ENCODE data around the gene GPR61.
A peak's percentile ranks its signal among the peaks of the same experiment; 100 is the strongest.

GPR61 gene

GRCh38 chr1:109498161-109498801 is 41.4 kb upstream of the GPR61 start:
- H3K9ac ChIP-seq (ENCODE audit: low read depth in 1 of 2, low read length in 2 of 2), result no peak overlapping the region
- peaks cover 16 to 38% of the 10 kb centered on the region in 2 donors for H3K36me3 ChIP-seq (ENCODE audit: control insufficient read depth in 1 of 2, insufficient read depth in 2 of 2, low read length in 2 of 2)
- no peak overlapping the region for H3K4me3 ChIP-seq (ENCODE audit: low read depth in 1 of 2, low read length in 2 of 2)
- H3K9me3 ChIP-seq (ENCODE audit: control insufficient read depth in 1 of 2, low read length in 2 of 2), result no peaks in the 10 kb centered on the region
- peaks cover 50 to 55% of the 10 kb centered on the region in 2 donors for H3K4me1 ChIP-seq (ENCODE audit: control insufficient read depth in 1 of 2, insufficient read depth in 2 of 2, low read length in 2 of 2)
- no peaks in the 10 kb centered on the region for H3K27me3 ChIP-seq (ENCODE audit: control insufficient read depth in 1 of 2, insufficient read depth in 2 of 2, low read length in 2 of 2)
- H3K27ac ChIP-seq (ENCODE audit: low read depth, low read length), result no peak overlapping the region

- Histone ChIP-seq H3K9me3 (ENCODE audit: control insufficient read depth in 1 of 2, low read length in 2 of 2) (no peaks in the 10 kb centered on the region), H3K36me3 (ENCODE audit: control insufficient read depth in 1 of 2, insufficient read depth in 2 of 2, low read length in 2 of 2) (peaks cover 16 to 38% of the 10 kb centered on the region in 2 donors), H3K4me3 (ENCODE audit: low read depth in 1 of 2, low read length in 2 of 2) (no peak overlapping the region), H3K27me3 (ENCODE audit: control insufficient read depth in 1 of 2, insufficient read depth in 2 of 2, low read length in 2 of 2) (no peaks in the 10 kb centered on the region), H3K9ac (ENCODE audit: low read depth in 1 of 2, low read length in 2 of 2) (no peak overlapping the region), H3K27ac (ENCODE audit: low read depth, low read length) (no peak overlapping the region), H3K4me1 (ENCODE audit: control insufficient read depth in 1 of 2, insufficient read depth in 2 of 2, low read length in 2 of 2) (peaks cover 50 to 53% of the 10 kb centered on the region in 2 donors)
These were observed 40.6 kb upstream of the GPR61 start for GRCh38 chr1:109499081-109499480.

GRCh38 chr1:109499661-109500536 is 39.8 kb upstream of the GPR61 start:
- Histone ChIP-seq H3K4me3 (ENCODE audit: low read depth in 1 of 2, low read length in 2 of 2) (no peak overlapping the region), H3K9ac (ENCODE audit: low read depth in 1 of 2, low read length in 2 of 2) (no peak overlapping the region), H3K27ac (ENCODE audit: low read depth, low read length) (no peak overlapping the region), H3K36me3 (ENCODE audit: control insufficient read depth in 1 of 2, insufficient read depth in 2 of 2, low read length in 2 of 2) (peaks cover 16 to 38% of the 10 kb centered on the region in 2 donors), H3K9me3 (ENCODE audit: control insufficient read depth in 1 of 2, low read length in 2 of 2) (no peaks in the 10 kb centered on the region), H3K4me1 (ENCODE audit: control insufficient read depth in 1 of 2, insufficient read depth in 2 of 2, low read length in 2 of 2) (peaks cover 47 to 58% of the 10 kb centered on the region in 2 donors), H3K27me3 (ENCODE audit: control insufficient read depth in 1 of 2, insufficient read depth in 2 of 2, low read length in 2 of 2) (no peaks in the 10 kb centered on the region)

GRCh38 chr1:109500941-109501381 is 38.7 kb upstream of the GPR61 start:
- Histone ChIP-seq H3K9me3 (ENCODE audit: control insufficient read depth in 1 of 2, low read length in 2 of 2) (no peaks in the 10 kb centered on the region), H3K9ac (ENCODE audit: low read depth in 1 of 2, low read length in 2 of 2) (no peak overlapping the region), H3K36me3 (ENCODE audit: control insufficient read depth in 1 of 2, insufficient read depth in 2 of 2, low read length in 2 of 2) (peaks cover 14 to 33% of the 10 kb centered on the region in 2 donors), H3K4me1 (ENCODE audit: control insufficient read depth in 1 of 2, insufficient read depth in 2 of 2, low read length in 2 of 2) (peaks cover 44 to 55% of the 10 kb centered on the region in 2 donors), H3K4me3 (ENCODE audit: low read depth in 1 of 2, low read length in 2 of 2) (no peak overlapping the region), H3K27ac (ENCODE audit: low read depth, low read length) (no peak overlapping the region), H3K27me3 (ENCODE audit: control insufficient read depth in 1 of 2, insufficient read depth in 2 of 2, low read length in 2 of 2) (no peaks in the 10 kb centered on the region)

- Histone ChIP-seq H3K4me1 (ENCODE audit: control insufficient read depth in 1 of 2, insufficient read depth in 2 of 2, low read length in 2 of 2) (peaks cover 44 to 55% of the 10 kb centered on the region in 2 donors), H3K9ac (ENCODE audit: low read depth in 1 of 2, low read length in 2 of 2) (peak overlapping the region in 1 of 2 donors; percentile 4), H3K27me3 (ENCODE audit: control insufficient read depth in 1 of 2, insufficient read depth in 2 of 2, low read length in 2 of 2) (no peaks in the 10 kb centered on the region), H3K36me3 (ENCODE audit: control insufficient read depth in 1 of 2, insufficient read depth in 2 of 2, low read length in 2 of 2) (peaks cover 8 to 25% of the 10 kb centered on the region in 2 donors), H3K27ac (ENCODE audit: low read depth, low read length) (no peak overlapping the region), H3K4me3 (ENCODE audit: low read depth in 1 of 2, low read length in 2 of 2) (no peak overlapping the region), H3K9me3 (ENCODE audit: control insufficient read depth in 1 of 2, low read length in 2 of 2) (no peaks in the 10 kb centered on the region)
These were observed 37.9 kb upstream of the GPR61 start for GRCh38 chr1:109501644-109502363.

GRCh38 chr1:109502364-109502851 is 37.3 kb upstream of the GPR61 start:
- Histone ChIP-seq H3K36me3 (ENCODE audit: control insufficient read depth in 1 of 2, insufficient read depth in 2 of 2, low read length in 2 of 2) (peaks cover 3 to 19% of the 10 kb centered on the region in 2 donors), H3K27me3 (ENCODE audit: control insufficient read depth in 1 of 2, insufficient read depth in 2 of 2, low read length in 2 of 2) (no peaks in the 10 kb centered on the region), H3K9ac (ENCODE audit: low read depth in 1 of 2, low read length in 2 of 2) (no peak overlapping the region), H3K27ac (ENCODE audit: low read depth, low read length) (no peak overlapping the region), H3K4me1 (ENCODE audit: control insufficient read depth in 1 of 2, insufficient read depth in 2 of 2, low read length in 2 of 2) (peaks cover 44 to 54% of the 10 kb centered on the region in 2 donors), H3K9me3 (ENCODE audit: control insufficient read depth in 1 of 2, low read length in 2 of 2) (no peaks in the 10 kb centered on the region), H3K4me3 (ENCODE audit: low read depth in 1 of 2, low read length in 2 of 2) (no peak overlapping the region)

- Histone ChIP-seq H3K4me1 (ENCODE audit: control insufficient read depth in 1 of 2, insufficient read depth in 2 of 2, low read length in 2 of 2) (peaks cover 44% of the 10 kb centered on the region in 2 donors), H3K9me3 (ENCODE audit: control insufficient read depth in 1 of 2, low read length in 2 of 2) (no peaks in the 10 kb centered on the region), H3K9ac (ENCODE audit: low read depth in 1 of 2, low read length in 2 of 2) (no peak overlapping the region), H3K27ac (ENCODE audit: low read depth, low read length) (no peak overlapping the region), H3K36me3 (ENCODE audit: control insufficient read depth in 1 of 2, insufficient read depth in 2 of 2, low read length in 2 of 2) (peaks cover 0 to 11% of the 10 kb centered on the region in 2 donors), H3K27me3 (ENCODE audit: control insufficient read depth in 1 of 2, insufficient read depth in 2 of 2, low read length in 2 of 2) (no peaks in the 10 kb centered on the region), H3K4me3 (ENCODE audit: low read depth in 1 of 2, low read length in 2 of 2) (no peak overlapping the region)
These were observed 35.7 kb upstream of the GPR61 start for GRCh38 chr1:109503935-109504334.

- Histone ChIP-seq H3K36me3 (ENCODE audit: control insufficient read depth in 1 of 2, insufficient read depth in 2 of 2, low read length in 2 of 2) (peaks cover 0 to 11% of the 10 kb centered on the region in 2 donors), H3K27ac (ENCODE audit: low read depth, low read length) (no peak overlapping the region), H3K9ac (ENCODE audit: low read depth in 1 of 2, low read length in 2 of 2) (no peak overlapping the region), H3K27me3 (ENCODE audit: control insufficient read depth in 1 of 2, insufficient read depth in 2 of 2, low read length in 2 of 2) (no peaks in the 10 kb centered on the region), H3K9me3 (ENCODE audit: control insufficient read depth in 1 of 2, low read length in 2 of 2) (no peaks in the 10 kb centered on the region), H3K4me3 (ENCODE audit: low read depth in 1 of 2, low read length in 2 of 2) (no peak overlapping the region), H3K4me1 (ENCODE audit: control insufficient read depth in 1 of 2, insufficient read depth in 2 of 2, low read length in 2 of 2) (peaks cover 40 to 41% of the 10 kb centered on the region in 2 donors)
These were observed 34.7 kb upstream of the GPR61 start for GRCh38 chr1:109504974-109505373.

- H3K27ac ChIP-seq (ENCODE audit: low read depth, low read length), result no peak overlapping the region
- no peaks in the 10 kb centered on the region for H3K36me3 ChIP-seq (ENCODE audit: control insufficient read depth in 1 of 2, insufficient read depth in 2 of 2, low read length in 2 of 2)
- peaks cover 23 to 26% of the 10 kb centered on the region in 2 donors for H3K4me1 ChIP-seq (ENCODE audit: control insufficient read depth in 1 of 2, insufficient read depth in 2 of 2, low read length in 2 of 2)
- peak overlapping the region in 1 of 2 donors; percentile 81 for H3K4me3 ChIP-seq (ENCODE audit: low read depth in 1 of 2, low read length in 2 of 2)
- no peaks in the 10 kb centered on the region for H3K27me3 ChIP-seq (ENCODE audit: control insufficient read depth in 1 of 2, insufficient read depth in 2 of 2, low read length in 2 of 2)
- H3K9me3 ChIP-seq (ENCODE audit: control insufficient read depth in 1 of 2, low read length in 2 of 2), result no peaks in the 10 kb centered on the region
- no peak overlapping the region for H3K9ac ChIP-seq (ENCODE audit: low read depth in 1 of 2, low read length in 2 of 2)
These were observed 31.4 kb upstream of the GPR61 start for GRCh38 chr1:109508001-109508872.
